CD14-positive monocyte (primary cell): ENCODE data around the gene OR51V1. TPM values are rescaled to one million over a fixed set of nuclear protein-coding genes. Genes with fewer than 3 reads are reported as not detected.

Source experiments
- DNase-seq, 3 donors: peaks; one replicate each; pipeline ENCODE4 v3.0.0-alpha.2; 2011 to 2022
- H2AFZ ChIP-seq: 2 replicates; pipeline ENCODE4 v1.6.0; 2012; ENCODE audit warnings: mild to moderate bottlenecking, low read depth, low read length, inconsistent platforms; ENCODE audit not compliant: insufficient read depth, poor library complexity, severe bottlenecking
- H3K27ac ChIP-seq, 2 donors: 1 replicate in 1 of 2; 2 replicates in 1 of 2; pipeline ENCODE4 v1.5.1; 2012 to 2013; ENCODE audit warnings: low read length in 2 of 2, control low read depth in 1 of 2, inconsistent platforms in 1 of 2, low read depth in 1 of 2, mild to moderate bottlenecking in 1 of 2
- H3K27me3 ChIP-seq, 2 donors: one replicate each; pipeline versions ENCODE4 v1.6.0 to v1.6.1; 2011 to 2013; ENCODE audit warnings: low read length in 2 of 2; ENCODE audit not compliant: control insufficient read depth in 2 of 2, insufficient read depth in 2 of 2
- H3K36me3 ChIP-seq, 2 donors: replicated peaks in 1 of 2; 1 replicate in 1 of 2; 2 replicates in 1 of 2; pipeline versions ENCODE4 v1.5.1 to v1.6.1; 2012 to 2013; ENCODE audit warnings: low read length in 2 of 2, control low read depth in 1 of 2, inconsistent platforms in 1 of 2, mild to moderate bottlenecking in 1 of 2; ENCODE audit not compliant: insufficient read depth in 2 of 2, control insufficient read depth in 1 of 2
- H3K4me1 ChIP-seq, 2 donors: 1 replicate in 1 of 2; 2 replicates in 1 of 2; pipeline versions ENCODE4 v1.5.1 to v1.6.1; 2012 to 2013; ENCODE audit warnings: low read length in 2 of 2, control low read depth in 1 of 2, inconsistent platforms in 1 of 2, mild to moderate bottlenecking in 1 of 2, moderate library complexity in 1 of 2; ENCODE audit not compliant: insufficient read depth in 2 of 2, control insufficient read depth in 1 of 2
- H3K4me2 ChIP-seq: replicated peaks from 2 replicates; pipeline ENCODE3; 2012; ENCODE audit warnings: low read length, moderate library complexity, mild to moderate bottlenecking; ENCODE audit not compliant: poor library complexity, severe bottlenecking; ENCODE audit errors: extremely low read depth
- H3K4me3 ChIP-seq, 3 experiments: fragments of 200-600 bp in 1 of 3; sonication (generic) in 1 of 3; replicated peaks in 1 of 3; 1 replicate in 2 of 3; 2 replicates in 1 of 3; pipeline ENCODE4 v1.5.1; 2011 to 2013; ENCODE audit warnings: low read length in 3 of 3, mild to moderate bottlenecking in 3 of 3, control low read depth in 2 of 3, low read depth in 2 of 3, inconsistent platforms in 1 of 3, moderate library complexity in 1 of 3
- H3K79me2 ChIP-seq: 2 replicates; pipeline ENCODE4 v1.6.0; 2012; ENCODE audit warnings: mild to moderate bottlenecking, control low read depth, inconsistent platforms, low read length, moderate library complexity; ENCODE audit not compliant: insufficient read depth
- H3K9ac ChIP-seq: 2 replicates; pipeline ENCODE4 v1.6.0; 2017; ENCODE audit warnings: low read length, mild to moderate bottlenecking; ENCODE audit not compliant: insufficient read depth, poor library complexity, severe bottlenecking
- H3K9me3 ChIP-seq, 2 donors: replicated peaks in 1 of 2; 1 replicate in 1 of 2; 2 replicates in 1 of 2; pipeline versions ENCODE4 v1.5.1 to v1.6.1; 2012 to 2013; ENCODE audit warnings: low read length in 2 of 2, control low read depth in 1 of 2; ENCODE audit not compliant: control insufficient read depth in 1 of 2, insufficient read depth in 1 of 2
- H4K20me1 ChIP-seq: 2 replicates; pipeline ENCODE4 v1.6.0; 2012; ENCODE audit warnings: mild to moderate bottlenecking, low read length, control low read depth, moderate library complexity; ENCODE audit not compliant: insufficient read depth
- H3K27ac Mint-ChIP-seq, 7 donors: one replicate each; pipeline ENCODE4 v1.8.0; 2020; ENCODE audit warnings: mild to moderate bottlenecking in 7 of 7, mixed read lengths in 7 of 7, moderate library complexity in 6 of 7, inconsistent platforms in 2 of 7
- H3K27me3 Mint-ChIP-seq, 3 donors: one replicate each; pipeline ENCODE4 v1.8.0; 2021 to 2022; ENCODE audit warnings: low read depth in 3 of 3, mild to moderate bottlenecking in 3 of 3, mixed read lengths in 3 of 3, moderate library complexity in 3 of 3, inconsistent platforms in 1 of 3
- H3K36me3 Mint-ChIP-seq, 2 donors: one replicate each; pipeline ENCODE4 v1.8.0; 2020; ENCODE audit warnings: mixed read lengths in 2 of 2, inconsistent platforms in 1 of 2, mild to moderate bottlenecking in 1 of 2
- H3K4me1 Mint-ChIP-seq: one replicate; pipeline ENCODE4 v1.8.0; 2020; ENCODE audit warnings: mild to moderate bottlenecking, mixed read lengths
- H3K4me3 Mint-ChIP-seq, 2 donors: one replicate each; pipeline ENCODE4 v1.8.0; 2020; ENCODE audit warnings: mild to moderate bottlenecking in 2 of 2, mixed read lengths in 2 of 2, moderate library complexity in 1 of 2
- H3K9me3 Mint-ChIP-seq, 7 donors: one replicate each; pipeline ENCODE4 v1.8.0; 2020 to 2022; ENCODE audit warnings: mixed read lengths in 7 of 7, mild to moderate bottlenecking in 6 of 7, moderate library complexity in 6 of 7, inconsistent platforms in 2 of 7
- CTCF ChIP-seq: fragments of 200-600 bp; IDR thresholded peaks from one replicate; pipeline ENCODE4 v1.8.0; 2022; ENCODE audit warnings: antibody characterized with exemption, mild to moderate bottlenecking
- WGBS: methylation state at CpG from one replicate; pipeline ENCODE4 v1.1.5; 2013; ENCODE audit warnings: missing lambda C conversion rate; ENCODE audit not compliant: insufficient coverage; 5-methylcytosine and 5-hydroxymethylcytosine counted together
- intact Hi-C, 2 donors: fragments of 100-400 bp; cut with micrococcal nuclease; formaldehyde crosslinking; loops; one replicate each; pipeline versions ENCODE4 v1.15.0 to v1.15.1; 2023
- polyA plus RNA-seq, 3 donors: library from polyadenylated mRNA; depleted of rRNA in 1 of 3; unstranded in 2 of 3; stranded (reverse) in 1 of 3; fragments of 300-500 nt in 2 of 3; fragments of >200 nt in 1 of 3; fragmentation: Illumina TruSeq in 2 of 3; gene quantifications; 1 replicate in 2 of 3; 2 replicates in 1 of 3; pipeline ENCODE4 v1.2.3, GENCODE V29; 2012 to 2021

The OR51V1 gene
- polyA plus RNA-seq, 3 donors: not detected

GRCh38 chr11:5151713-5152153 lies 48.7 kb downstream of the OR51V1 start:
- WGBS: 81% methylated on average over 3 of the region's 3 CpGs
- no peak for DNase-seq
- Histone ChIP-seq H3K27ac (no peak overlapping the region), H3K4me2 (no peak overlapping the region), H3K36me3 (no peaks in the 10 kb centered on the region), H3K9me3 (no peaks in the 10 kb centered on the region), H3K79me2 (no peaks in the 10 kb centered on the region), H3K4me1 (no peaks in the 10 kb centered on the region), H2AFZ (no peak overlapping the region), H4K20me1 (no peaks in the 10 kb centered on the region), H3K4me3 (no peak overlapping the region), H3K27me3 (no peaks in the 10 kb centered on the region), H3K9ac (no peak overlapping the region)
- no peak overlapping the region for H3K27ac Mint-ChIP-seq
- no peak overlapping the region for H3K4me3 Mint-ChIP-seq
- peaks cover 0 to 2% (median 0%) of the 10 kb centered on the region in 7 donors for H3K9me3 Mint-ChIP-seq
- H3K4me1 Mint-ChIP-seq: no peaks in the 10 kb centered on the region
- H3K27me3 Mint-ChIP-seq: peaks cover 0 to 4% (median 0%) of the 10 kb centered on the region in 3 donors
- no peak for TF ChIP-seq CTCF
- H3K36me3 Mint-ChIP-seq: no peaks in the 10 kb centered on the region
- intact Hi-C loops: loop anchor here in 1 of 2 donors (10.0 kb wide), 1 partner anchor 63 kb away; no protein-coding TSS in a partner anchor

Other genes with a start within 250 kb of the OR51V1 start
- not detected for gene OR51A2, start 245.0 kb downstream of the OR51V1 start, polyA plus RNA-seq
- gene OR51L1, start 205.8 kb downstream of the OR51V1 start, polyA plus RNA-seq: not detected
- gene OR52J3, start 154.2 kb downstream of the OR51V1 start, polyA plus RNA-seq: not detected
- gene OR52E2, start 141.1 kb downstream of the OR51V1 start, polyA plus RNA-seq: not detected
- not detected for gene OR52E1, start 131.1 kb downstream of the OR51V1 start, polyA plus RNA-seq
- not detected for gene OR52A5, start 62.3 kb downstream of the OR51V1 start, polyA plus RNA-seq
- not detected for gene OR52A1, start 45.9 kb downstream of the OR51V1 start, polyA plus RNA-seq
- gene HBB, start 26.4 kb upstream of the OR51V1 start, polyA plus RNA-seq: 100 to 1,000 TPM in 2 of 3 donors, 1 to 10 TPM in 1; 3.0 to 298 (median 278) TPM
- gene HBD, start 33.8 kb upstream of the OR51V1 start, polyA plus RNA-seq: not detected
- not detected for gene HBG1, start 49.2 kb upstream of the OR51V1 start, polyA plus RNA-seq
- 1 to 10 TPM in 1 of 3 donors, not detected in 2; 5.1 TPM for gene HBG2, start 54.1 kb upstream of the OR51V1 start, polyA plus RNA-seq
- not detected for gene HBE1, start 69.3 kb upstream of the OR51V1 start, polyA plus RNA-seq
- gene OR51B4, start 101.3 kb upstream of the OR51V1 start, polyA plus RNA-seq: not detected
- not detected for gene OR51B2, start 123.6 kb upstream of the OR51V1 start, polyA plus RNA-seq
- not detected for gene OR51B5, start 142.8 kb upstream of the OR51V1 start, polyA plus RNA-seq
- gene OR51B6, start 150.8 kb upstream of the OR51V1 start, polyA plus RNA-seq: not detected
- not detected for gene OR51M1, start 183.1 kb upstream of the OR51V1 start, polyA plus RNA-seq
- gene OR51Q1, start 221.4 kb upstream of the OR51V1 start, polyA plus RNA-seq: not detected
- not detected for gene OR51I1, start 240.8 kb upstream of the OR51V1 start, polyA plus RNA-seq
- gene OR51I2, start 248.6 kb upstream of the OR51V1 start, polyA plus RNA-seq: not detected